GM23338 (cell line): ENCODE measurements around the gene ITPR3. TPM values are rescaled to one million over a fixed set of nuclear protein-coding genes. Genes with fewer than 3 reads are reported as not detected.

Source experiments
- ATAC-seq: fragments of 200-7000 bp; cut with Tn5 transposase; 3 replicates; pipeline ENCODE4 v1.9.1; 2020
- DNase-seq: peaks from one replicate; pipeline ENCODE4 v3.0.0-alpha.2; 2015; ENCODE audit warnings: low spot score
- H2AFZ ChIP-seq: fragments of 200-600 bp; sonication (generic); 2 replicates; pipeline ENCODE4 v1.8.0; 2016; ENCODE audit warnings: antibody characterized with exemption, mild to moderate bottlenecking, moderate library complexity
- H3F3A ChIP-seq: fragments of 200-600 bp; sonication (generic); replicated peaks from 2 replicates; pipeline ENCODE4 v1.8.0; 2017; ENCODE audit warnings: antibody characterized with exemption, mixed run types, low read depth
- H3K27ac ChIP-seq: fragments of 200-600 bp; sonication (generic); 2 replicates; pipeline ENCODE4 v1.6.1; 2016; ENCODE audit warnings: low read depth
- H3K27me3 ChIP-seq: fragments of 200-600 bp; sonication (generic); 2 replicates; pipeline ENCODE4 v1.8.0; 2016; ENCODE audit warnings: mild to moderate bottlenecking, mixed run types, moderate library complexity; ENCODE audit not compliant: insufficient read depth
- H3K36me3 ChIP-seq: fragments of 200-600 bp; sonication (generic); 2 replicates; pipeline ENCODE4 v1.8.0; 2016; ENCODE audit warnings: mild to moderate bottlenecking; ENCODE audit not compliant: insufficient read depth
- H3K4me1 ChIP-seq: fragments of 200-600 bp; sonication (generic); 2 replicates; pipeline ENCODE4 v1.8.0; 2016; ENCODE audit warnings: mild to moderate bottlenecking, moderate library complexity; ENCODE audit not compliant: insufficient read depth
- H3K4me2 ChIP-seq: fragments of 200-600 bp; sonication (generic); 2 replicates; pipeline ENCODE4 v1.7.1; 2017; ENCODE audit warnings: mixed run types
- H3K4me3 ChIP-seq: fragments of 200-600 bp; sonication (generic); 2 replicates; pipeline ENCODE4 v1.6.1; 2016; ENCODE audit warnings: mixed run types
- H3K79me2 ChIP-seq: fragments of 200-600 bp; sonication (generic); replicated peaks from 2 replicates; pipeline ENCODE4 v1.8.0; 2017; ENCODE audit warnings: mild to moderate bottlenecking; ENCODE audit not compliant: insufficient read depth
- H3K9me2 ChIP-seq: fragments of 200-600 bp; sonication (generic); 2 replicates; pipeline ENCODE4 v1.8.0; 2017; ENCODE audit not compliant: insufficient read depth
- H4K20me1 ChIP-seq: fragments of 200-600 bp; sonication (generic); replicated peaks from 2 replicates; pipeline ENCODE4 v1.8.0; 2017; ENCODE audit warnings: mild to moderate bottlenecking; ENCODE audit not compliant: insufficient read depth
- H3K27ac Mint-ChIP-seq: 2 replicates; pipeline ENCODE4 v1.8.0; 2020; ENCODE audit warnings: inconsistent platforms, mild to moderate bottlenecking, moderate library complexity, mixed read lengths
- H3K27me3 Mint-ChIP-seq: 3 replicates; pipeline ENCODE4 v1.8.0; 2022; ENCODE audit warnings: low read depth, mild to moderate bottlenecking, moderate library complexity, mixed read lengths, inconsistent platforms; ENCODE audit not compliant: insufficient read depth, poor library complexity
- H3K36me3 Mint-ChIP-seq: 3 replicates; pipeline ENCODE4 v1.8.0; 2021; ENCODE audit warnings: low read depth, mild to moderate bottlenecking, inconsistent platforms, moderate library complexity, mixed read lengths
- H3K4me1 Mint-ChIP-seq: 3 replicates; pipeline ENCODE4 v1.8.0; 2020; ENCODE audit warnings: mild to moderate bottlenecking, inconsistent platforms, mixed read lengths
- H3K4me3 Mint-ChIP-seq: 3 replicates; pipeline ENCODE4 v1.8.0; 2021; ENCODE audit warnings: moderate library complexity, mild to moderate bottlenecking, inconsistent platforms, mixed read lengths
- H3K9me3 Mint-ChIP-seq: 3 replicates; pipeline ENCODE4 v1.8.0; 2020; ENCODE audit warnings: moderate library complexity, mild to moderate bottlenecking, inconsistent platforms, mixed read lengths
- CREB1 ChIP-seq: fragments of 250-450 bp; sonication (Bioruptor Pico); IDR thresholded peaks from 2 replicates; pipeline ENCODE4 v1.5.0; 2020; ENCODE audit warnings: low read depth, mild to moderate bottlenecking, moderate library complexity
- EZH2 ChIP-seq: fragments of 200-600 bp; sonication (generic); IDR thresholded peaks from one replicate; pipeline ENCODE4 v1.8.0; 2017; ENCODE audit warnings: antibody characterized with exemption, mild to moderate bottlenecking, low read depth; ENCODE audit not compliant: unreplicated experiment
- EZH2phosphoT487 ChIP-seq: fragments of 200-600 bp; sonication (generic); IDR thresholded peaks from one replicate; pipeline ENCODE4 v1.8.1; 2018; ENCODE audit warnings: antibody characterized with exemption; ENCODE audit not compliant: unreplicated experiment
- NANOG ChIP-seq: IDR thresholded peaks from 2 replicates; pipeline ENCODE4 v1.6.1; 2016; ENCODE audit warnings: antibody characterized with exemption, borderline replicate concordance
- STAT1 ChIP-seq: IDR thresholded peaks from one replicate; pipeline ENCODE4 v1.6.1; 2016; ENCODE audit warnings: antibody characterized with exemption; ENCODE audit not compliant: unreplicated experiment
- ZNF331 ChIP-seq: fragments of 250-450 bp; sonication (Bioruptor Pico); IDR thresholded peaks from 2 replicates; pipeline ENCODE4 v1.5.0; 2020; ENCODE audit warnings: low read depth, mild to moderate bottlenecking, moderate library complexity
- polyA plus RNA-seq: library from polyadenylated mRNA; unstranded; fragments of >200 nt; fragmentation: Nextera tagmentation; extraction: Ambion mirVana; gene quantifications from 2 replicates; pipeline ENCODE4 v1.2.1, GENCODE V29; 2016
- total RNA-seq: library from RNA; depleted of rRNA; stranded (reverse); fragments of >200 nt; shearing (Covaris generic); gene quantifications from 2 replicates; pipeline ENCODE4 v1.2.3, GENCODE V29; 2014

Gene ITPR3
- total and polyA plus RNA-seq, 2 experiments from 2014 or later = 7.3 to 31.9 TPM

DNA sequence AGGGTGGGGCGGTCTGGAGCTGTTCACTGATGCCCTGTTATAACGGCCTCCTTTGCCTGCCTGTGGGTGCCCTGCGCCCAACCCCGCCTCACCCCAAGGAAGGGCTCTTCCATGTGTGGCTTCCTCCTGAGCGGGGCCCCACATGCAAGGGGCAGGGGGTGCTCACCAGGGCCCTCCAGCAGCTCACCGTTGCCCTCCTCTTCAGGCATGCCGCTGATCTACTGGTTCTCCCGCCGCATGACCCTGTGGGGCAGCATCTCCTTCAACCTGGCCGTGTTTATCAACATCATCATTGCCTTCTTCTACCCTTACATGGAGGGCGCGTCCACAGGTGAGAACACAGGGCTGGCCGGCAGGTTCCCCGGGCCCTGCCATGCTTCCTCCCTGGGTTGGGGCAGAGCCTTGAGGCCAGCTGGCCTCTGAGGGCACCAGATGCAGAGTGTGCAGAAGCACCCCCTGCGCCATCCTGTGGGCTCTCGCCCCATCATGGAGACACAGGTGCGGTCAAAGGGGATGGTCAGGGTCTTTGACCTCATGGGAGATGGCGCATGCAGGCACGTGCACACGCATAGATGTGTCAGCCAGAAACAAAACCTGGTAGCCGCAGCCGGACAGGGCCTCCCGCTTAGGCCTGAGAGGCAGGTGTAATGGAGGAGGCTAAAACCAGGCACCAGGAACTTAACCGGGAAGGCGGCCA, 67.5 kb downstream of the ITPR3 start:
- no peak for TF ChIP-seq STAT1
- no peak for TF ChIP-seq EZH2
- no peaks in the 10 kb centered on the region for H3F3A ChIP-seq
- no peak for ATAC-seq
- H3K36me3 ChIP-seq = peaks cover 10% of the 10 kb centered on the region; the same call in 1 of the 2 replicates
- Mint-ChIP-seq H3K9me3 (no peaks in the 10 kb centered on the region; the same call in 2 of the 3 replicates), H3K4me3 (no peak overlapping the region), H3K27me3 (peaks cover 22% of the 10 kb centered on the region), H3K4me1 (peaks cover 12% of the 10 kb centered on the region), H3K36me3 (peaks cover 39% of the 10 kb centered on the region), H3K27ac (no peak overlapping the region)
- no peaks in the 10 kb centered on the region for H3K4me1 ChIP-seq
- no peaks in the 10 kb centered on the region for H3K27me3 ChIP-seq
- no peak for DNase-seq
- no peak overlapping the region for H3K4me2 ChIP-seq
- no peaks in the 10 kb centered on the region; the same call in 1 of the 2 replicates for H4K20me1 ChIP-seq
- no peak overlapping the region for H3K4me3 ChIP-seq
- no peaks in the 10 kb centered on the region for H3K79me2 ChIP-seq
- no peaks in the 10 kb centered on the region for H3K9me2 ChIP-seq
- no peak overlapping the region for H2AFZ ChIP-seq
- no peak overlapping the region for H3K27ac ChIP-seq

DNA sequence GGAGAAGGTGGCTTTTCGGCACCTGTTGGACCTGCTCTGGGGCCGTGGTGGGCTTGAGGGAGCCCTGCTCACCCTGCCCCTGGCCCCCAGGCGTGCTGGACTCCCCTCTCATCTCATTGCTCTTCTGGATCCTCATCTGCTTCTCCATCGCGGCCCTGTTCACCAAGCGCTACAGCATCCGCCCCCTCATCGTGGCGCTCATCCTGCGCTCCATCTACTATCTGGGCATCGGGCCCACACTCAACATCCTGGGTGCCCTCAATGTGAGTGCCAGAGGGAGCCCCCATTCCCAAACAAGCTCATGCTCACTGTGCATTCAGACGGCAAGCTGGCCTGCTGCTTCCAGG, 68.0 kb downstream of the ITPR3 start:
- peaks cover 24% of the 10 kb centered on the region for H3K27me3 Mint-ChIP-seq
- Histone ChIP-seq H3K79me2 (no peaks in the 10 kb centered on the region), H3F3A (no peaks in the 10 kb centered on the region), H3K4me2 (no peak overlapping the region), H3K27me3 (no peaks in the 10 kb centered on the region), H2AFZ (no peak overlapping the region), H3K9me2 (no peaks in the 10 kb centered on the region), H3K36me3 (peaks cover 10% of the 10 kb centered on the region; the same call in 1 of the 2 replicates), H3K27ac (no peak overlapping the region), H3K4me1 (no peaks in the 10 kb centered on the region), H4K20me1 (no peaks in the 10 kb centered on the region; the same call in 1 of the 2 replicates), H3K4me3 (no peak overlapping the region)
- ATAC-seq = no peak
- no peak for DNase-seq
- no peak for TF ChIP-seq EZH2phosphoT487
- TF ChIP-seq ZNF331 (CRISPR knock-in tag) = no peak
- no peak for TF ChIP-seq NANOG
- H3K27ac Mint-ChIP-seq = no peak overlapping the region
- H3K4me1 Mint-ChIP-seq = peaks cover 12% of the 10 kb centered on the region
- no peaks in the 10 kb centered on the region; the same call in 2 of the 3 replicates for H3K9me3 Mint-ChIP-seq
- H3K4me3 Mint-ChIP-seq = no peak overlapping the region
- peaks cover 42% of the 10 kb centered on the region for H3K36me3 Mint-ChIP-seq

DNA sequence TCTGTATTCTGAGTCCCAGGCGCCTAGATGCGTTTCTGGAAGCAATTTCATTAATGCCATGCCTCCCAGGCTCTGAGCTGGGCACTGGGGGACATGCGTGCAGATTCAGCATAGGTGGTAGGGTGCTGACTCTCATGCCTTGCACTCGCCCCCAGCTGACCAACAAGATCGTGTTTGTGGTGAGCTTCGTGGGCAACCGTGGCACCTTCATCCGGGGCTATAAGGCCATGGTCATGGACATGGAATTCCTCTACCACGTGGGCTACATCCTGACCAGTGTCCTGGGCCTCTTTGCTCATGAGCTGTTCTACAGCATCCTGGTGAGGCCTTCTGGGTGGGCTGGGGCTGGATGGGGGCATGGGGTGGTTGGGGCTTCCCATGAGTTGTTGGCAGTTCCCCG, 68.8 kb downstream of the ITPR3 start:
- H3K27me3 Mint-ChIP-seq = peaks cover 31% of the 10 kb centered on the region
- H3K4me3 Mint-ChIP-seq = no peak overlapping the region
- TF ChIP-seq CREB1 (CRISPR knock-in tag) = no peak

More for the DNA sequence above, 68.8 kb downstream of the ITPR3 start:
- Histone ChIP-seq H3K36me3 (peaks cover 10% of the 10 kb centered on the region; the same call in 1 of the 2 replicates), H3K4me3 (no peak overlapping the region), H3K79me2 (no peaks in the 10 kb centered on the region), H3K27ac (no peak overlapping the region), H2AFZ (no peak overlapping the region), H3K4me2 (no peak overlapping the region), H4K20me1 (no peaks in the 10 kb centered on the region; the same call in 1 of the 2 replicates), H3F3A (no peaks in the 10 kb centered on the region), H3K4me1 (no peaks in the 10 kb centered on the region), H3K27me3 (no peaks in the 10 kb centered on the region), H3K9me2 (no peaks in the 10 kb centered on the region)
- DNase-seq (no peak), ATAC-seq (no peak)
- H3K4me1 Mint-ChIP-seq = peaks cover 12% of the 10 kb centered on the region
- peaks cover 45% of the 10 kb centered on the region for H3K36me3 Mint-ChIP-seq
- no peak overlapping the region for H3K27ac Mint-ChIP-seq
- no peaks in the 10 kb centered on the region; the same call in 2 of the 3 replicates for H3K9me3 Mint-ChIP-seq
